K562 (cell line): ENCODE data around the gene GPX2. TPM values are rescaled to one million over a fixed set of nuclear protein-coding genes. Genes with fewer than 3 reads are reported as not detected.

Source experiments
- ARID4B ChIP-seq: sonication (generic); formaldehyde crosslinking; IDR thresholded peaks from 2 replicates; pipeline ENCODE4 v1.8.0; 2022; ENCODE audit warnings: mild to moderate bottlenecking, missing genetic modification reagents
- DACH1 ChIP-seq: fragments of 450-650 bp; IDR thresholded peaks from 2 replicates; pipeline ENCODE4 v1.6.1; 2018; ENCODE audit not compliant: partially characterized antibody
- MGA ChIP-seq: fragments of 450-650 bp; IDR thresholded peaks from 2 replicates; pipeline ENCODE4 v1.6.1; 2016; ENCODE audit warnings: mild to moderate bottlenecking, moderate library complexity
- SIN3A ChIP-seq, 2 experiments: fragments of 150-350 bp in 1 of 2; IDR thresholded peaks; 2 replicates each; pipeline ENCODE4 v1.6.1; 2011 to 2016; ENCODE audit warnings: borderline replicate concordance in 2 of 2, low read depth in 2 of 2, low read length in 2 of 2, mild to moderate bottlenecking in 2 of 2, moderate library complexity in 2 of 2; ENCODE audit not compliant: control insufficient read depth in 1 of 2
- ZNF518B ChIP-seq: fragments of 250-450 bp; sonication (Bioruptor Pico); IDR thresholded peaks from 2 replicates; pipeline ENCODE4 v1.5.0; 2021; ENCODE audit warnings: mild to moderate bottlenecking, moderate library complexity
- polyA plus RNA-seq, 8 experiments: library from polyadenylated mRNA; depleted of rRNA in 4 of 8; stranded (reverse) in 5 of 8; unstranded in 3 of 8; fragments of >200 nt; fragmentation: Nextera tagmentation in 2 of 8; fragmentation: Illumina TruSeq in 1 of 8; extraction: Ambion mirVana in 2 of 8; extraction: Trizol in 1 of 8; gene quantifications; 2 replicates each; pipeline versions ENCODE4 v1.2.1 to v1.2.3, GENCODE V29; 2011 to 2014; ENCODE audit warnings: inconsistent platforms in 1 of 8, missing spikeins in 1 of 8
- total RNA-seq, 7 experiments: library from RNA; depleted of rRNA in 6 of 7; stranded (reverse); fragments of >200 nt in 6 of 7; fragmentation: Illumina TruSeq in 2 of 7; extraction: Trizol in 2 of 7; gene quantifications; 2 replicates each; pipeline versions ENCODE4 v1.2.1 to v1.2.3, GENCODE V29; 2011 to 2021; ENCODE audit warnings: low replicate concordance in 1 of 7

The GPX2 gene
- total and polyA plus RNA-seq, 9 of the 15 experiments (the other 6 are each of a cell fraction or from before 2014, with no cell fraction given): 0.24 TPM; not detected in 8

DNA sequence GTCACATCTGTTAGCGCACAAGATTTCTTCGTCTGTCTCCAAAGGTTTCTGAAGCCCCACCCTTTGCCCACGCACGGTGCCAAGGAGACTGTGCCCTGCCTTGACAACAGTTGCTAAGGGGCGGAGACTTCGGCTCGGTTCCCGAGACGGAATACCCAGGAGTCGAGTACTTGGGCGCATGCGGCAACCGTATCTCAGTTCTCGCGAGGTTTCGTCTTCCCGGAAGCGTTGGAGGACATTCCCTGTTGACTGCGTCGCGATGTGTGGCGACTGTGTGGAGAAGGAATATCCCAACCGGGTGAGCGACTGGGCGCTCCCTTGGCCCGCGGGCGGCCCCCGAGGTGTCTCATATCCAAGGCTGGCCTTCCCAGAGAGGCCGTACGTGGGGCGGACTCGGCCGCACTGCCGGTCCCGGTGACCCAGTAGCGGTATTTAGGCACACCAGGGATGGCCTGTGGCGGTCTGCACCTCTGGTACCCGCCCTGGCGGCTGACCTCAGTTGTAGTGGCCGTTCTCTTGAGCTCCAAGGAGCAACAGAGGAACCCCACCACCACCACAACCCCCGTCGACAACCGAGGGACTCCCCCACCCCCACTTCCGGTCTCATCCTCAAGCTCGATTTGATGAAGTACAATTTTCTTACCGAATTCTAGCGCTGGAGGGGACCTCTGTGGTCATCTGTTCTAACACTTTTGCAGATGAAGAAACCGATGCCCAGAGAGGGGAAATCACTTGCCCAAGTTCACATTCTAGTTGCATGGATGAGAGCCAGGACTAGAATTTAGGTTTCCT is 28.1 kb downstream of the GPX2 start, which contains the start of gene CHURC1 (continued):
- TF ChIP-seq ARID4B (CRISPR knock-in tag) (no peak), SIN3A (IDR thresholded peaks at IDR 0.05; ENCODE audit: borderline replicate concordance in 2 of 2, control insufficient read depth in 1 of 2, low read depth in 2 of 2, low read length in 2 of 2) (no peak), DACH1 (no peak), MGA (peak; percentile 15; the same call in 1 of the 2 replicates), ZNF518B (CRISPR knock-in tag) (no peak)
